Measurements from ENCODE around the gene CEND1. TPM values are rescaled to one million over a fixed set of nuclear protein-coding genes. Genes with fewer than 3 reads are reported as not detected.

Gene CEND1
- total RNA-seq, 1 donor from 2014 or later = 0.60 TPM

- peak; percentile 46 for DNase-seq (ENCODE audit: low read depth)
These were observed 6.0 kb upstream of the CEND1 start for GRCh38 chr11:795634-796564.

DNA sequence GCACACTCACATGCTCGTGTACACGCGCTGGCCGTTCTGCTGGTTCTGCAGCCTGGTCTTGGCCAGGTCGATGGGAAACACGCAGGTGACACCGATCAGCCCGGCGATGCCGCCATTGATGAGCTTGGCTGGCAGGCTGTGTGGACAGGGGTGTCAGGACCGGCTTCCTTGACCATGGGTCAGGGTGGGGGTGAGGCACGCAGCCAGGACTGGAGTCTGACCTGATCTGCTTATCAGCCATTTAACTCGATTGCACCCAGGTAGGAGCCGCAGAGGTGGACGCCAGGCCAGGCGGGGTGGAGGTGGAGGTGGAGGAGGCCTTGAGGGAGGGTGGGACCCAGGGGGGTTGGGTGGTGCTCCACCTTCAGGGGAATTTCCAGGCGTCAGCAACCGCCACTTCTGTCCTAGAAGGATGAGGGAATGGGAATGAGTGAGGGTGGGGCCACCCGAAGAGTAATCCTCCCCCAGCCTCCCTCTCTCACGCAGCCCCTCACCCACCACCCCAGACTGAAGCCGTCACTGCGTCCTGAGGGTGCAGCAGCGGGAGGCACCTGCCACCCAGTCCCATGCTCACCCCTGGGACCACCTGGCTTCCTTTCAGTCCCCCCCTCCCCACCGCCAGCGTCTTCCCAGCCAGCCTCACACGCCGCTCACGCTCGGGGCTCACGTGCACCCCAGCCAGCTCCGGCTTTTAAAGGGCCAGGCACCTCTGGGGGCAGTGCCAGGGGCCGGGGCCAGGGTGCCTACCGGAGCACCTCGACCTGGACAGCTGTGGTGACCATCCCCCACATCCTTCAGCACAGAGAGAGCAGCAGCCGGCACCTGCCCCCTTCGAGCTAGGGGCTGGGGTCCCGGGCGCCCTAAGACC is 5.1 kb upstream of the CEND1 start:
- DNase-seq (ENCODE audit: low read depth) = no peak

GRCh38 chr11:794013-794765 is 4.3 kb upstream of the CEND1 start:
- DNase-seq (ENCODE audit: low read depth) = no peak

GRCh38 chr11:793556-793955 is 3.7 kb upstream of the CEND1 start:
- no peak for DNase-seq (ENCODE audit: low read depth)

- DNase-seq (ENCODE audit: low read depth) = no peak
These were observed 3.0 kb upstream of the CEND1 start for GRCh38 chr11:792873-793272.

DNA sequence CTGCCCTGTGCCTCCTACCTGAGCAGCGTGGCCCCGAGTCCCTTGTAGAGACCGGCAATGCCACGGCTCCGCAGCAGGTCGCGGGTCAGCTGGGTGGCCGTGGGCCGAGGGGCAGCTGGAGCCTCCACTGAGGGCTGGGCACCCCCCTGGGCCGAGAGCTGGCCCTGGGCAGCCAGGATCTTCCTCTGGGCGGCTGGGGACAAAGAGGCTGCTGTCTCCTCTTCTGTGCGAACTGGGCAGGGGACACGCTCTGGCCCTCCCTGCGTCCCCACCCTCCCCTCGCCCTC is 2.6 kb upstream of the CEND1 start:
- no peak for DNase-seq (ENCODE audit: low read depth)

DNA sequence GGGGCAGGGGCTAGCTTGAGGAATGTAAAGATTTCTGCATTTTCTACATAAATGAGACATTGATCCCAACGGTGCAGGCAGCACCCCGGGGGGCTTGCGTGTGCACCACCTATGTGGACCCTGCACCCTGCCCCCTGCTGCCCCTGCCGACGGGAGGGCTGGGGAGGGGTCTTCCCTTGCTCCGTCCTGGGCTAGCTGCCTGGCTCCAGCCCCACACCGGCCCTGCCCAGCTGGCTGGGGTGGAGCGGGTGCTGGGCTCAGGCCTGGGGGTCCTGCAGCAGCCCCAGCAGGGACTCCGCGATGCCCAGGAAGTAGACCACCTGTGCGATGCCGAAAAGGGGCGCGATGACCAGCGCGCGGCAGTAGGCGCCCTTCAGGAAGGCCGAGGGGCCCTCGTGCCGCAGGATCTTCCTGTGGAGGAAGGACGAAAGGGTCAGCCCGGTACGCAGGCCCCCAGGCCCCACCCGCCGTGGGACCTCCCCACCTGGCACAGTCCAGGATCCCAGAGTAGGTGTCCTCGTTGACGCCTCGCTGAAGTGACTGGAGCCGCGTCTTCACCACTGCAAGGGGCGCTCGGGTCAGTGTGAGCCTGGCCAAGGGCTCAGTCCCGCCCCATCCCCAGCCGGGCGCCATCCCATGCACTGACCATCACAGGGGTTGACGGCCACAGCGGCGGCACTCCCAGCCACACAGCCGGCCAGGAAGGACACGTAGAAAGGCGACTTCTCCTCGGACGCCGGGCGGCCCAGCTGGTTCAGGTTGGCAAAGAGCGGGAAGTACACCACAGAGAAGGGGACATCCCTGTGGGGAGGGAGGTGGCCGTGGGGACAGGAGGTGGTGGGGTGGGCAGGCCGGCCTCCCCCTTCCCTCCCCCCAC is 2.0 kb upstream of the CEND1 start:
- DNase-seq (ENCODE audit: low read depth) = no peak

DNA sequence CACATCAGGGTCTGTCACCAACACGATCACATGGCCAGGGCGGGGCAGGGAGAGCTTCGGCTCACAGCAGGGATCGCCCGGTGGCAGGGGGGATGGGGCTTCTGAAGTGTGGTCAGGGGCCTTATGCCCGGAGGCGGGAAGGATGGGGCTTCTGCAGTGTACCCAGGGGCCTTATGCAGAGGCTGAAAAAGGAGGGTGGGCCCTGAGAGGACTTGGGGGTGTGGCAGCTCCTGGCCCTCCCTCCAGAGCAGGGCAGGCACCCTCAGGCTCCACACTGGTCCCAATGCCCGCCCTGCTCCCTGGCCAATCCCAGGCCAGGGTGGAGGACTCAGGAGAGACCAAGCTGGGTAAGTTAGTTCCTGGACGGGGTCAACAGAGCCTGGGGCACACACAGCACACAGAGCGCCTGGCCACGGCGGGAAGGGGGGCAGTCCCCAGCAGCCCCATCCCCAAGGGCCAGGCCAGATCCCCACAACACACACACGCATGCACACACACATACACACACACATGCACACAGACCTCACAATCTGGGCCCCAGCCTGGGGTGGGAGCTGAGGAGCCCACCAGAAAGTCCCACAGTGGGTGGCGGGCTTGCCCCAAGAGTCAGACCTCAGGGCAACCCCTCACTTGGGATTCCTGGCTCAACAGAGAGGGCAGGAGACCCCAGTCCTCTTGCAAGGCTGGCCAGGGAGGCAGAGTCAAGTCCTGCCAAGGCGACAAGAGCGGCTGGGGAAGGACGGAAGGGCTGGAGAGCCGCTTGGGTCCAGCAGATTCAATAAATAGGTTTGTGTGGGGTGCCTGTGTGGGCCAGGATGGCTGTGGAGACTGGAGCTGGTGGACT is 1.1 kb upstream of the CEND1 start:
- no peak for DNase-seq (ENCODE audit: low read depth)

DNA sequence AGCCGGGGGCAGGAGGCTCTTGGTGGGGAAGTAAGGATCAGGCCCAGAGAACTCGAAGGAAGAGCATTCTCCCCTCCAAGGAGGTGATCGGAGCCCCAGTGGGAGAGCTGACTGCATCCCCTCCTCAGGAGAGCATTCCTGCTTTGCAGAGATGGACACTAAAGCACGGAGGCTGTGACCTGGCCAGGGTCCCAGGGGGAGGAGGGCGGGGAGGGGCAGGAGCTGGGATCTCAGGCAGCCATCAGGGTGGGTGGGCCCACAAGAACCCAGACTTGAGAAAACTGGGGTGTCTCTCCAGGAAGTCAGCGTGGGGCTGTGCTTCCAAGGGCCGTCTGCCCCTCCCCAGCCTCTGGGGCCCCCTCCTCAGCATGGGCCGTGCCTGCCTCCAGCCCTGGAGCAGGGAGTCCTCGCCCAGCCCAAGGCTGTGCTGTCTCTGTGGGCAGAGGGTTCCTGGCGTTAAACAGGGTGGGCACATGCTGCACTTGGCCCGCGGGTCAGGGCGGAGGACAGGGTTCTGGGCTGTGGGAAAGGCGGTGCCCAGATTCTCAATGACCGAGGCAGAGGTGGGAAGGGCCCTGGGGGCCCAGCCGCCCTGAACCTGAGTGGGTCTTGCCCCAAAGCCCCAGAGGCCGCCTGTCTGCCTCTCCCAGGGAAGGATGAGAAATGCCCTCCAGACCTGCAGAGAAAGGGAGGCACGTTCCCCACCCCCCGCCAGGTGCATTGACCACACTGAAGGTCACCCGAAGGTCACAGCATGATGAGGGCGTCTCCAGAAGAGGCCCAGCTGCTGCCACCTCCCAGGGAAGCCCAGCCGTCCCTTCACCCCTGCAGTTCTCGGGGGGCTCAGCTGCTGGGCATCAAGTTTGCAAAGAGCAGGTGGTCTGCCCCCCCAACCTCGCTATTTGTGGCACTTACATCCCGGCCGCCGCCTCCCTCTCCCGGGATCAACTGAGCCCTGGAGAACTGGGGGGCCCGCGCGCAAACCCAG is 643 bp downstream of the CEND1 start:
- no peak for DNase-seq (ENCODE audit: low read depth)

GRCh38 chr11:788009-788640 is 1.8 kb downstream of the CEND1 start:
- DNase-seq (ENCODE audit: low read depth) = no peak

DNA sequence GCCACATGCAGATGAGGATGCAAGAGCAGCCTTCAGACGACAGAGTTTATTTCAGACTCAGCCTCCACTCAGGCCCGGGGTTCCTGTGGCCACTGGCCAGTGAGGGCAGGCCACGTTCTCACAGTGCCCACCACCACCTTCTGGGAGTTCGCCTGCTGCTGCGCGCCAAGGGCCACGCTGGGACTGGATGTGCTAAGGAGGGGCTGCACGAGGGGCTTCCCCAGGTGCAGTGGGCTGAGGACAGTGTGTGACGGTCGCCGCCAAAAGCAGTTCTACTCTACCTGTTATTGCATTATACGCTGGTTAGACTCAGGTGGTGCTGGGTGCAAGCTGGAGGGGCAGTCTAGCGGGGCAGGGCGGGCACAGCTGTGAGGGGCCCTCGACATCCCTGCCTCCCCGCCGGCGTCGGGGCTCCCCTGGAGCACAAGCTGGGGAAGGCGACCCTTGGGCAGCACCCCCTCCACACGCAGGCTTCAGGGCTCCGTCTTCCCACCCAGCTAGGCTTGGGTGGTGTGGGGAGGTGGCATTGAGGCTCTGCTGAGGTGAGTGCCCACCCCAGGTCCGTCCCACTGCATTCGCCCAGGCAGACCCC is 2.7 kb downstream of the CEND1 start:
- DNase-seq (ENCODE audit: low read depth) = no peak

GRCh38 chr11:786235-787083 is 3.4 kb downstream of the CEND1 start:
- DNase-seq (ENCODE audit: low read depth) = no peak

GRCh38 chr11:783581-784015 is 6.3 kb downstream of the CEND1 start:
- DNase-seq (ENCODE audit: low read depth) = peak; percentile 46

DNA sequence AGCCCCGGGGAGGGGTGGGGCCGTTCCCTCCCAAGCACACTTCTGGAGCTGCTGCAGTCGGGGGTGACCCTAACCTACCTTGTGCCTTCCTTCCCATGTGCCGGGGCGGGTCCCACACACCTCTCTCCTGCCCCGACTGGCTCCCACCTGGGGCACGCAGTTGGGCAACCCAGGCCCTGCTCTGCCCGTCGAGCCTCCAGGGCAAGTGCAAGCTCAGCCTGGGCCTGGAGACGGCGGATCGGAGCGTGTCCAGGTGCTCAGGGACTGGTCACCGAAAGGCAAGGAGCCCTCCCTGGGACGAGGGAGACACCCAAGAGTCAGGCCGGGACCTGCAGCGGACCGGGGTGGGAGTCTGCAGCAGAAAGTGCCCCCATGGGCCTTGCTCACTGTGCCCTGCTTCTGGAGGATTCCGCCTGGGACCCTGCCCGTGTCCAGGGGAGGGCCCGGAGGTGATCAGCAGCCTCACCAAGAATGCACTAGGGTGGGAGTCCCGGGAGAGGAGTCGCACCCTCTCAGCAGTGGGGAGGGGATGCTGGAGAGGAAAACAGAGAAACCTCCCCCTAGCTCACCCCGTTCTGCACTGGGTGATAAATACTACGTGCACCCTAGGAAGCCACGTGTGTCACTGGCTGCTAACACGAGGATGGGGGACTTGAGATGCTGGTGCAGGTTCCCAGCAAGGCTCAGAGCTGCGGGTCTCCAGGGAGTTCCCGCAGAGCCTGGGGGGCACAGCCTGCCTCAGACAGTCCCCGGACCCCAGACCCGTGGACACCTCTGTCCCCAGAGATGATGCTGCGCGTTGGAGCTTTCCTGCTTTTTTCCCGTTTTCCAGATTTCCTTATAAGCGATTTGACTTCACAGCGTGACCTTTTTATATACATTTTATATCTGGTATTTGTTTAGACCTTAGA is 7.4 kb downstream of the CEND1 start:
- DNase-seq (ENCODE audit: low read depth) = no peak

GRCh38 chr11:779955-780532 is 9.8 kb downstream of the CEND1 start:
- no peak for DNase-seq (ENCODE audit: low read depth)
